ENCODE data around the gene C1orf21.
"Not testable (repeated sequence)": the region's sequence is repeated elsewhere in the genome, so short reads cannot be mapped to it uniquely, and the experiment has no call there.

Gene C1orf21, protein sequence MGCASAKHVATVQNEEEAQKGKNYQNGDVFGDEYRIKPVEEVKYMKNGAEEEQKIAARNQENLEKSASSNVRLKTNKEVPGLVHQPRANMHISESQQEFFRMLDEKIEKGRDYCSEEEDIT

DNA sequence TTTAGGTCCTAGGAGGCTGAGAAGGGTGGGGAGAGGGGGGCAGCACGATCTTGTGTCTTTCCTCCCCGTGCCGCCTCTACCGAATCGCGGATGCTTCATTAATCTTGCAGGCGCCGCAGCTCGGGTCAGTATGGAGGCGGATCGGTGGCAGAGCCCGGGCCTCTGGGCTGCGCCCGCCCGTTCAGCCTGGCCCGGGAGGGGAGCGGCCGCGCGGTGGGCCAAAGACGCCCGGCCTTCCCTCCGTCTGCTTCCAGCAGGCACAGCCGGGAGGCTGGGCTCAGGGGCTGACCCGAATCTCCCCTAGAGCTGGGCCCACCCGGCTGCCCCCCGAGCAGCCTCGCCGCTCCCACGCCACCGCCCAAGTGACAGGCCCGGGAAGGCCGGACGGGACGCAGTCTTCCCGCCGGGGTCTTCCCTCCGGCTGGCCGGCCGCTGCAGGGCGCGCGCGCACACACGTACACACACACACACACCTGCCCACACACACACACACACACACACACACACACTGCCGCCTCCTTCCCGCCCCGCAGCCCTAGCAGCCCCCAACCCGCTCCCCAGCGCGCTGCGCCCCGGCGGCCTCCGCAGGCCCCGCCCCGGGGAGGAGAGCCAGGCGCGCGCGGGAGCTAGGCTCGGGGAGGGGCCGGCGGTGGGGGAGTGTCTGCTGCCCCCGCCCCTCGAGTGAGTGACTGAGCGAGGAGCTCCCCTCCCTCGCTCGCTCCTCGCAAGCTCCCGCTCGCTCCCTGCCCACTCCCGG lies at the start of gene C1orf21:
TSS of gene C1orf21 (plus strand) at position 718 of the 757 bp plus-strand sequence. CDS start 90,481 bp downstream, outside the sequence.
- peak; percentile 64 for DNase-seq

DNA sequence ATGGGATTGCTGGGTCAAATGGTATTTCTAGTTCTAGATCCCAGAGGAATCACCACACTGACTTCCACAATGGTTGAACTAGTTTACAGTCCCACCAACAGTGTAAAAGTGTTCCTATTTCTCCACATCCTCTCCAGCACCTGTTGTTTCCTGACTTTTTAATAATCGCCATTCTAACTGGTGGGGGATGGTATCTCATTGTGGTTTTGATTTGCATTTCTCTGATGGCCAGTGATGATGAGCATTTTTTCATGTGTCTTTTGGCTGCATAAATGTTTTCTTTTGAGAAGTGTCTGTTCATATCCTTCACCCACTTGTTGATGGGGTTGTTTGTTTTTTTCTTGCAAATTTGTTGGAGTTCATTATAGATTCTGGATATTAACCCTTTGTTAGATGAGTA lies 49.0 kb upstream of the C1orf21 start:
- not testable (repeated sequence) for DNase-seq

DNA sequence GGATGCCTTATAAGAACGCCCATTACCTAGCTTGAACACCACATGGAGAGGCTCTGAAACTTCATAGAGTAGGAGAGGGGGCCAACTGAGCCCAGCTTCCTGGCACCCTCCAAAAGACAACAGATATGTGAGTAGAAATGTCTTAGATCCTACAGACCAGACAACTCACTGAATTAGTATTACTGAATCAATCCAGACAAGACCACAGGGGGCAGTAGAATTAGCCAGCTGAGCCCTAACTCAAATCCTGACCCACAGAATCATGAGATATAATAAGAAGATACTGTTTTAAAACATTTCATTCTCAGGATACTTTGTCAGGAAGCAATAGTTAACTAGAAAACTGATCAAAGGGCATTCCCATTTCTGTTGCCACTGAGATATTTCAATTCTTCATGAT lies 45.8 kb upstream of the C1orf21 start:
- no peak for DNase-seq

DNA sequence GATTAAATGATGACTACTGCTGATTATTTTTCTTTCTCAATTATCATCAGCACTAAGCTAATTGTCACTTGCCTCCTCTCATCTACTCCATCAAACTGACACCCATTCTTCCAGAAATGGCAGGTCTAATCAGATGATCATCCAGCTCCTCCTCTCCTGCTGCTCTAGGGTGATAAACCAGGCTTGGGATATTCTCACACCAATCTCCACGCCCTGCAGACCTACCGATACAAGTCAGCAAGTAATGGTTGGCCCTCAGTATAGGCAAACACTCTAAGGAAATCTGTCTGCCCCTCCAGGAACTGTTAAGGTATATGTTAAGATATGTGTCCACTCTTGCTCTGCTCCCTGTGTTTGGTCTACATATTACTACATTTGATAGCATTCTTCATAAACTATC lies 36.3 kb upstream of the C1orf21 start:
- DNase-seq, result no peak

DNA sequence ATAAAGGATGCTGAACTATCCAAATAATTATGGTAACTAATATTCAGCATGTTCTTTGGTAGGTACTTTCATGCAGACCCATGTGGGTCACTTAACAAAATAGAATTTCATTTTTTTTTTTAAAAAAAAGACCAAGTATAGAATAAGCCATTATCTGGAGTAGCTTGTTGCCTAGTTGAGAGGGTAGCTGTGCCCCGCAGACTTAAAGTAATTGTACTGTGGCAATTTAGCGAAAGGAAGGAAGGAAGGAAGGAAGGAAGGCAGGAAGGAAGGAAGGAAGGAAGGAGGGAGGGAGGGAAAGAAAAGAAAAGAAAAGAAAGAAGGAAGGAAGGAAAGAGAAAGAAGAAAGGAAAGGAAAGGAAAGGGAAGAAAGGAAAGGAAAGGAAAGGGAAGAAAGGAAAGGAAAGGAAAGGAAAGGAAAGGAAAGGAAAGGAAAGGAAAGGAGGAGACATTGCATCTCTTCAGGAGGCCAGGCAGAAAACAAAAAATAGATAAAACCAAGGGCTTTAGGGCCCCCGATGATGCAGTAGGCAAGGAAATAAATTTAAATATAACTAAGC lies 35.3 kb upstream of the C1orf21 start:
- DNase-seq, result no peak

DNA sequence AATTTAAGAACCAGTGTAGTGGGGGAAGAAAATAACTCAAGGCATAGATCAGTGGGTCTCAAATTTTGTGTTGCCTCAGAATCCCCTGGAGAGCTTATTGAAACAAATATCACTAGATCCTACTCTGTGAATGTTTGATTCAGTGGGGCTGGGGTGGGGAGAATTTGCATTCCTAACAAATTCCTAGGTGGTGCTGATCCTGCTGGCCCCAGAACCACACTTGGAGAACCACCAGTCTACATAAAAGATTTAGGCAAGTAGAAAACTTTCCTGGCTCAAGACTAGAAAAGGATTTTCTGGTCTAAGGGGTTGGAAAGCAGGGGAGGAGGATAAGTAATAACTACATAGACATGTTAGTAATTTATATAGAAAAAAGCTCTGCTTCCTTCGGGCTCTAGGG lies 34.1 kb upstream of the C1orf21 start:
- no peak for DNase-seq

DNA sequence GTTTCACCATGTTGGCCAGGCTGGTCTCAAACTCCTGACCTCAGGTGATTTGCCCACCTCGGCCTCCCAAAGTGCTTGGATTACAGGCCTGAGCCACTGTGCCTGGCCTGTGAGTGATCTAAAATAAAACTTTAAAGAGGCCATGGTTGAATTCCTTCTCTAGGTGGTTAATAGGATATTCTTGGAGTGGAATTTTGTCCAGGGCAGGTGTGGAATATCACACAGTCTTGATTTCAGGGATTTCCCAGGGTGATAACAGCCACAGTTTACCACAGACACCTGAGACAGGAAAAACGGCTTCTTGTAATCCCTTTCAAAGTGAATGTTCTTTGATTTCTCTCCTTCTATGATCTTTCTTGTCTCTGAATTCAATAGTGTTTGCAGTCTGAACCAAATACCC lies 32.1 kb upstream of the C1orf21 start:
- DNase-seq, result no peak

DNA sequence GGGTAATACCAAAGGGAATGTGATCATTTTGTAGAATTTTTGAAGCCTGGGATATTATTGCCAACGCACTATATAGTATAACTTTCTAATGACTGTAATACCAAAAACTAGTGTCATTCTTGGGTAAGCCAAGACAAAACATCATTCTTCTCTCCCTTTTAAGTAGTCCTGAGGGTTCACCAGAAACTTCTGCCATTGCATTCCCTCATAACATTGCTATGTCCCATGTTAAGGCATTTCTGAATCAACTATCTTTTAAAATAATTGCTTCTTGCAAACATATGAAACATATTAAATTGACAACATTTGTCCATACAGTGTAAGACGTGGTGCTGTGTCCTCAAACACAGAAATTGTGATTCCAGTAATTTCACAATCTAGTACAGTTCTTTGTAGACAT lies 29.9 kb upstream of the C1orf21 start:
- no peak for DNase-seq

DNA sequence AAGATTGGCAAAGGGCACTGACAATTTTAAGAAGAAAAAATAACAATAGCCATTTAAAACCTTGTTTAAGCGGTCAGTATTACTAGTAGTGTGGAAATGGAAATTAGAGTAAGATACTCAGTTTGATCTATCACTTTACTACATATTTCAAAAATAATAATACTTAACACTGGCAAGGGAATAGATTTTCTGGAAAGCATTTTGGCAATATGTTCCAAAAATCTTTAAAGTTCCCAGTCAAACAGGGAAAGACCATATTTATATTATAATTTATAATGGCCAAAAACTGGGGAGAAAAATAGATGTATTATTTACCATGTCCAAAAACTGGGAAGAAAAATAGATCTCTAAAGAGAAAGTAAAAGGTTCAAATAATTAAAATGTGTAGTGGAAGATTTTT lies 28.6 kb upstream of the C1orf21 start:
- no peak for DNase-seq

DNA sequence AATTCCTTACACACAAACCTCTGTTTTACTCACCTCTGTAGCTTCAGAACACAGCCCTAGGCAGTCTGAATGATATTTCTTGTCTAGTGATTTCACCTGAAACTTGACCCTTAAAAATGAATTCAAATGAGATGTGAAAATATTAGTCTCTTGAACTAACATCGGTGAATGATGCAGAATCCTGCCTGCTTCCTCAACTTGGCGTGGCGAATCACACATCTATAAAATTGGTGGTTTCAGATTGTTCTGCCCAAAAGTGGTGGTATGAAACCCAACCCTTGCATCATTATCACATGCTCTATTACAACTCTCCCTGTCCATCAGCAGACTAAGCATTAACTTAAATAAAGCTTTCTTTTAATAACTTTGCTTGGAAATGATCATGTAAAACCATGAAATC lies 26.9 kb upstream of the C1orf21 start:
- no peak for DNase-seq

DNA sequence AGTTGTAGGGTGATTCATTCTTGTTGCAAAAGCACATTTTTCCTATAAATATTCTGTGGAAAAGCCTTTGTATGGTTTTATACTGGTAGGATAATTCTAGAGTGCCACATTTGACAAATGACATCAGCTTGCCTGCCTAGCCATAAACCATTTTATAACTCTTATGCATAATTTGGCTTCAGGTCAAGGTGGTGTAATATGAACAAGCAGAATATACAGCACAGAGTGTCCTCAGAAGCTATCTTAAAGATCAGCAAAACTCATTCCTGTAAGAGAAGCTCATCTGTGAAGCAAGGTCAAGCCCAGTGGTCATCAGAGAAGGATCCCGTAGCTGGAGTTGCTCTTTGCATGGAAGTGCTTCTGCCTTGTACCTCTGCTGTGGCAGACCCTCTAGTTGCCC lies 24.0 kb upstream of the C1orf21 start:
- DNase-seq, result no peak

DNA sequence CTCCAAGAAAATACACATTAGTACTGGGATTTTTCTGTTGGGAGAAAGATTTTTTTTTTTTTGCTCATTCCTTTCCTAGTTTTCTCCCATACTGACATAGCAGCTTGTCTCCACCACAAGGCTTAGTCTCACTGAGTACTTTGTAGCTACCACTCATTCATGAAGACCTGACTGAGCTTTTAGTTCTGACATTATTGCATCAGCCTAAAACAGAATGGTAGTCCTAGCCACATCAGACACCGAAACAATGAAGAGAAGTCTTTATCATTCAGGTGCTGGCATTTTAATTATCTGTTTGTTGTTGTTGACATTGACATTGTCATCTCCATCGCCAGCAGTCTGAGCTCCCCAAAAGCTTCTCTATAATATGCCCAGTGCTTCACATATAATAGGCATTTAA lies 21.1 kb upstream of the C1orf21 start:
- DNase-seq, result no peak

DNA sequence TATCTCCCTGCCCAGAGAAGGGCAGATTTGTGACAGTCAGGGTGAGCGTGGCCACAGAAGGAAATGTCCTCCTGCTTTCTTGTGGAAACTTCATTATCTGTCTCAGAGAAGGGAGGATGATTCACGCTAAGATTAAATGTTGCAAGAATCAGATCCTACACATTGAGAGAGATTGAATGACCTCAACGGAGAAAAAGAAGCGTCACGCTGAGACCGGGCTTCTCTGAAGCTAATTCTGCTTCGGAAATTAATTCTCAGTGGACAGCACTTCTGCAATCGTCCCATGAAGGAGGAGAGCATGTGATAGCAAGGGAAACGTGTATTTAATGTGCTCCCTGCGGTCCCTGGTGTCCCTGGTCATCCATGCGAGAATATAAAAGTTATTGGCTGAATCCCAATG lies 19.8 kb upstream of the C1orf21 start:
- no peak for DNase-seq

DNA sequence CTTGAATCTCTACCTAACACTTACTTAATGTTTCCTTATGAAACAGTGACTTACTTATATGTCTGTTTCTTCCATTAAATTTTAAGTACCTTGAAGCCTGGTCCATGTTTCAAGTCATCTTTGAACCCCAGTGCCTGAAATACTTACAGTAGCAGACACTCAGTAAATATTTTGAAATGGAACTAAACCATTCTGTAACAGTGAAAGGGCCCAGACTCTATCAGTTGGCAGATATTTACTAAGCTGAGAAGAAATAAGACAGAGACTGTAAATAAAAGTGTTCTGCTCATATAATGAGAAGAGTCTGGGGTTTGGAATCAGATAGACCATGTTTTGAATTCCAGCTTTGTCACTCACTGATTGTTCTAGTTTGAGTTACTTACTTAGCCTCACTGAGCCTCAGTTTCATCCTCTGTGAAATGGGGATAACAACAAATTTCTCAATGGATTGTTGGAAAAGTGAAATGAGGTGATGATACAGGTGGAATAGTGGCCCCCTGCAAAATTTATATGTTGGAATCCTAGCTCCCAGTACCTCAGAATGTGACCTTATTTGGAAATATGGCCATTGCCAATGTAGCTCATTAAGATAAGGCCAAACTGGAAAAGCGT lies 19.3 kb upstream of the C1orf21 start:
- no peak for DNase-seq

DNA sequence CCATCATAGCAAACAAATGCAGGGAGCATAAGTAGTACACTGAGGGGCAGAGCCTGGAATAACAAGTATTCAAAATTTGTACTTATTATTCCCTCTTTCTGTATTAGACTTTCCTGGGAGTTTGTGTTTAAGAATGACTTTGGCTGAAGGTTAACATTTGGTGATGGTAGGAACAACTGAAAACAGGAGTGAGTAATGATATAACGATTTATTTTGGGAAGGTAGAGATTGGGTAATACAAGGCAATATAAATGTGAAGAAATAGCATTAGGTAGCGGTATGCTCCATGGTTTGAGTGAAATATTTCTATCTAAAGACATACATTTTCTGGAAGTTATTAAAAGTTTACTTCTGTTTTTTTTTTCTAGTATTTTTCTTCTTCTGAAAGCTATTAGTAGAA lies 18.5 kb upstream of the C1orf21 start:
- no peak for DNase-seq

DNA sequence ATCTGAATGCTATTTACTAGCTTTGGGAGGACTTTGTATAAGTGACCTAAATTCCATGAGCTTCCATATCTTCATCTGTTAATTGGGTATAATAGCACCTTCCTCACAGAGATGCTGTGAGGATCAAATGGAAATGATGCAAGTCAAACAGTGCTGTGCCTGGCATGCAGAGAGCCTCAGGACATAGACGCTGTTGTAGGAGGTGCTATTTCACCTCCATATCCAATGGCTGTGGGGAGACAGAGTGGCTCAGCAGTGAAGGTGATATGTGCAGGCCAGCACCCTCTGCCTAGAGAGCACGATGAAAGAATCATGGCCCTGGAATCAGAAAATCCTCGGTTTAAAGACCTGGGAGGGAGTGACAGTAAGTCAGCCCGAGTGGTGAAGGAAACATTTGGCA lies 16.0 kb upstream of the C1orf21 start:
- DNase-seq, result no peak

DNA sequence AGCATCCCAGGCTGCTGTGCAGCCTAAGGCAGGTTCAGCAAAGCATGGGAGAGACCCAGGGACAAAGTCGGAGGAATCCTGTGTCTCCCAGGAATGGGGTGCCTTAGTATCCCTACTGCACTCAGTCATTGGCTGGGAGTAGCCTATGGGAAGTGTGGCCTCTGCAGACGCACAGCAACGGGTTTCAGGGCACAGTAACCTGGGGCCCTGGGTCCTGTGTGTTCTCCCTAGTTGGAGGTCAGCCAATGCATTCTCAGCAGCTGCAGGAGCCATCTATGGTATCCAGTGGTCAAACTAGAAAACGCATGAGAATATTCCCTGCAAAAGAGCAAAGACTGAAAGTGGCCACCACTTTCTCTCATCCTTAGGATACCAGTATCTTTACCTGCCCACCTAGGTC lies 13.7 kb upstream of the C1orf21 start:
- no peak for DNase-seq

DNA sequence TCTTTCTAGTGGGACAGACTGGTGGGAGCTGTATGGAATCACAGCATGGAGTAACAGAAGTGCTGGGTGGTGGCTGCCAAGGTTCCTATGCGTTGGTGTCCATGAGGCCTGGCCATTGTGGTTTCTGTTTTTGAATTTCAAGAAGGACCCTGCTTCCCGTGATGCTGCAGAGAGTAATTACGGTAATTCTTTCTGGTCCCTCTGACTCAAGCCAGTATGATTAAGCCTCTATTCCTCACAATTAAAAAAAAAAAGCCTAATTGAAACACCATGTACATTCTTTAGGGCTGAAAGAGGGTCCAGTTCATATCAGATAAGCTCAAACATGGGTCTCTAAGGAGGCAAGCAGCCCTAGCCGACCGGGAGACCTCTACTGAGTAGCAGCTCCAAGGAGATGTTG lies 10.5 kb upstream of the C1orf21 start:
- no peak for DNase-seq

DNA sequence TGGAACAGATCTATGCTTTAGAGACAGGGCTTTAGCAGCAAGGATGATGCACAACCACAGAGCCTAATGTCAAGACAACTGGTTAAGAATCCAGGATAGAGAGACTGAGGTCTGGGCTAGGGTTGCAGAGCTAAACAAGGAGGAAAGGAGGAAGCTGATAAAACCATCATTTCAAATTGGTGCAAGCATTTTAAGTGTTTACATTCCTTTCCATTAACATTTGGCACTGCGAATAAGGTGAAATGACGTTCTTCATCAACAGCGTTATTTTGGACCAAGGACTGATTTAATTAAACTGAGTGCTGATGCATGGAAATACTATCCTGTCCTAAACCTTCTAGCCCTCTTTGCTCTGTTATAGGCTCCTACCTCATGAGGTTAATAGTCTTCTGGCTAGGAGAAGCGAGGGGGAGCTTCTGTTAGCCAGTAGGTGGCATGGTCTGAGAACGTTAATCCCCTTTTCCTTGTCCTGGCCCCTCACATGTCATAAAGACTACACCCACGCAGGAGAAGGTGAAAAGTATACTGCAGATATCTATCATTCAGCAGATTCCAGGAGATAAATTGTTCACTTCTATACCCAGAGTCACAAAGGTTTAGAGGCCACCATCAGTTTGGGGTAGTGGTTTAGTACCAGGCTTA lies 7.6 kb upstream of the C1orf21 start:
- no peak for DNase-seq

DNA sequence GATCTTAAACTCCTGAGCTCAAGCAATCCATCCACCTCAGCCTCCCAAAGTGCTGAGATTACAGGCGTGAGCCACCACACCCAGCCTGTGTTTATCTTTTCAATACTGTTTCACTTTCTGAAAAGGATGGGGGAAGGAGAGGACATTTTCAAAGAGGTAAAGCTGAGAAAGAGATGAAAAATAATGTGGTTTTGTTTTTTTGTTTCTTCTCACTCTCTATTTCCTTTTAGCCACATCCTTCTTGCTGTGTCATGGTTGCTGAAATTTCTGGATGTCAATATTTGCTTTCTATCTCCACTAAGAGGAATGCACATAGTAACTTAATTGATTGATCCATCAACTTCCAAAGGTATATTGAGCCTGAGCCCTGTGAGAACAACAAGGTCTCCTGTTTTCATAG lies 6.4 kb upstream of the C1orf21 start:
- DNase-seq, result no peak

DNA sequence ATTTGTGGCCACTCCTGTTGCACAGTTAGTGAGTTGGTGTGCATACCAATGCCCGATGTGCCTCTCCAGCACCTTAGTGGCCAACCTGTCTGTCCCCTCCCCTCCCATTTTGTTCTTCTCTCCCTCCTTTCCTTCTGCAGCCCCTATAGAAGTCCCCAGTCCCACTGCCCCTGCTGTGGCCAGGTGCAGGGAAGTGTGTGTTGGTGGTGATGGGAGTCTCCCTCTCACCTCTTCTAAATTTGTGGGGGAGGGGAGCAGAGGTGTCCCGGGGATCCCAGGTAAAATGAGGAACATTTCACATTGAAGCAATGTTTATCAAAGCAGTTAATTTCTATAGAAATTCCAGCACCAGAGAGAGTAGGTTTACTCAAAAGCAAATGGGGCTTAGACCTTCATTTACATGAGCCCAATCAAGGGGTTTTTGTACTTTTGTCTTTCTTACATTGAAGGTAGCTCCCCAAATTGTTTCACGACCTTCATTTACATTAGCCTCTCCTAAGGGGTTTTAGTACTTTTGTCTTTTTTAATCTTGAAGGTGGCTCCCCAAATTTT lies 3.0 kb upstream of the C1orf21 start:
- no peak for DNase-seq

DNA sequence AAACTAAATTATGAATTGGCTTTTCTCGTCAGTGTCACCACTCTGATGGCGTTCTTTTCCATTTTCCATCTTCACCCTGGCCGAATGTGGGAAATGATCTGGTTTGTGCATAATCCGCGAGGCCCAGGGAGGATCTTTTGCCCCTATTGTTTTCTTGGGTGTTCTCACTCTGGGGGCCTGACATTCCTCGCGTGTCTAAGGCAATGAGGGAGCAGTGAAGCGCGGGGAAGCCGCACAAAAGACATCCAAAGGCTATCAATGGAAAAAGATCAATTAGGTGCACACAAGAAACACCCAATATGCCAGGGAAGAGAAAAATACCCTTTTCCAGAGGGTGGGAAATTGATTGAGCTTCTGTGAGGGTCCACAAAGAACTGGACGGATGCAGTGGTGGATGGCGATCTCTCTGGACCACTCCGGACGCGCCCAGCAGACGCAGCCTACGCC lies 941 bp upstream of the C1orf21 start:
- no peak for DNase-seq

DNA sequence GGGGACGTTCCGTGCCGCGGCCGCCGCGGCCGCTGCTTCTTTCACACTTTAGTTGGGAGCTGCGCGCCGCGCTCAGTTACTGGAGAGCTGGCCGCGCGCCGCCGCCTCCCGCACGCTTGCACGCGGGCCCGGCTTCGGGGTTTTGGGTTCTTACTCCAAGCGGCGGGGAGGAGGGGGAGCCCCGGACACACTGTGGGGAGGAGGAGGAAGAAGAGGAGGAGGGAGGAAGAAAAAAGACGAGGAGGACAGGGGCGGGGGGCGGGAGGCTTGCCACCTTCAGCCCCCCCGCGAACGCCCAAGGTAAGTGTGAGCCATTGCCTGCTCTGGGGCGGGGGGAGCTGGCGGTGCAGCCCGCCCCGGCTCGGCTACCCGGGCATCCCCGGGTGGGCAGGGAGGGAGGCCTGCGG lies 243 bp downstream of the C1orf21 start:
- no peak for DNase-seq
